K562 (cell line): ENCODE results near the gene CNKSR1. TPM values are rescaled to one million over a fixed set of nuclear protein-coding genes. Genes with fewer than 3 reads are reported as not detected.

Source experiments
- ARNT ChIP-seq, 2 experiments: fragments of 450-650 bp; IDR thresholded peaks; 2 replicates each; pipeline ENCODE4 v1.6.1; 2016; ENCODE audit warnings: mild to moderate bottlenecking in 1 of 2
- BRD9 ChIP-seq: fragments of 450-650 bp; IDR thresholded peaks from 2 replicates; pipeline ENCODE4 v1.6.1; 2018; ENCODE audit warnings: low read depth; ENCODE audit not compliant: partially characterized antibody
- CHD2 ChIP-seq: IDR thresholded peaks from 2 replicates; pipeline ENCODE4 v1.6.1; 2011; ENCODE audit warnings: low read depth, low read length
- DIDO1 ChIP-seq: fragments of 450-650 bp; IDR thresholded peaks from 2 replicates; pipeline ENCODE4 v1.6.1; 2016; ENCODE audit warnings: low read depth, missing biosample characterization, missing genetic modification characterization
- EP400 ChIP-seq: fragments of 450-650 bp; IDR thresholded peaks from 2 replicates; pipeline ENCODE4 v1.6.1; 2017; ENCODE audit warnings: antibody characterized with exemption, mild to moderate bottlenecking, moderate library complexity
- HOXB6 ChIP-seq: fragments of 250-450 bp; sonication (Bioruptor Pico); IDR thresholded peaks from 2 replicates; pipeline ENCODE4 v1.5.1; 2022; ENCODE audit warnings: mild to moderate bottlenecking, borderline replicate concordance
- MTA3 ChIP-seq: fragments of 450-650 bp; formaldehyde crosslinking; IDR thresholded peaks from 2 replicates; pipeline ENCODE4 v1.6.1; 2017; ENCODE audit warnings: mild to moderate bottlenecking, borderline replicate concordance
- NUFIP1 ChIP-seq: fragments of 450-650 bp; IDR thresholded peaks from 2 replicates; pipeline ENCODE4 v1.6.1; 2018; ENCODE audit not compliant: partially characterized antibody
- PHF20 ChIP-seq: fragments of 450-650 bp; IDR thresholded peaks from 2 replicates; pipeline ENCODE4 v1.6.1; 2018; ENCODE audit not compliant: partially characterized antibody
- POLR2AphosphoS5 ChIP-seq: IDR thresholded peaks from 2 replicates; pipeline ENCODE4 v1.6.1; 2011; ENCODE audit warnings: mild to moderate bottlenecking, low read depth, low read length, moderate library complexity; ENCODE audit not compliant: control insufficient read depth, insufficient read depth
- RBBP5 ChIP-seq: fragments of 200-600 bp; sonication (generic); IDR thresholded peaks from 2 replicates; pipeline ENCODE4 v1.6.1; 2012; ENCODE audit warnings: borderline replicate concordance, mild to moderate bottlenecking, low read length, control low read depth, inconsistent platforms; ENCODE audit not compliant: insufficient read depth, poor library complexity, severe bottlenecking
- RBM25 ChIP-seq: fragments of 200-400 bp; formaldehyde crosslinking; IDR thresholded peaks from 2 replicates; pipeline ENCODE4 v1.6.1; 2018; ENCODE audit warnings: low read length, low read depth, moderate library complexity; ENCODE audit not compliant: severe bottlenecking
- RFX5 ChIP-seq: IDR thresholded peaks from 2 replicates; pipeline ENCODE4 v1.6.1; 2011; ENCODE audit warnings: low read depth, mild to moderate bottlenecking, improper control_type of control experiment, low read length
- SIN3B ChIP-seq: fragments of 450-650 bp; IDR thresholded peaks from 2 replicates; pipeline ENCODE4 v1.6.1; 2017; ENCODE audit warnings: low read depth, mild to moderate bottlenecking, moderate library complexity
- SLC30A9 ChIP-seq: fragments of 250-450 bp; sonication (Bioruptor Pico); IDR thresholded peaks from 2 replicates; pipeline ENCODE4 v1.8.0; 2022; ENCODE audit warnings: mild to moderate bottlenecking, moderate library complexity
- SNRNP70 ChIP-seq: fragments of 200-400 bp; formaldehyde crosslinking; optimal IDR thresholded peaks from 2 replicates; pipeline ENCODE3; 2017; ENCODE audit warnings: low read depth, low read length
- TAF1 ChIP-seq: IDR thresholded peaks from 2 replicates; pipeline ENCODE4 v1.6.1; 2011; ENCODE audit warnings: mild to moderate bottlenecking, low read length, moderate library complexity; ENCODE audit not compliant: insufficient read depth, control insufficient read depth, severe bottlenecking; ENCODE audit errors: extremely low read depth
- TARDBP ChIP-seq: fragments of 450-650 bp; IDR thresholded peaks from 2 replicates; pipeline ENCODE4 v1.6.1; 2016
- TBP ChIP-seq: optimal IDR thresholded peaks from 2 replicates; pipeline ENCODE3; 2011; ENCODE audit warnings: low read depth, low read length, improper control_type of control experiment
- U2AF1 ChIP-seq: fragments of 200-400 bp; formaldehyde crosslinking; optimal IDR thresholded peaks from 2 replicates; pipeline ENCODE3; 2017; ENCODE audit warnings: mild to moderate bottlenecking, low read depth, low read length, moderate library complexity
- XRCC3 ChIP-seq: fragments of 450-650 bp; IDR thresholded peaks from 2 replicates; pipeline ENCODE4 v1.6.1; 2017; ENCODE audit warnings: mild to moderate bottlenecking, moderate library complexity
- ZNF24 ChIP-seq: fragments of 450-650 bp; IDR thresholded peaks from 2 replicates; pipeline ENCODE4 v1.6.1; 2016
- ZNF586 ChIP-seq: fragments of 450-650 bp; formaldehyde crosslinking; conservative IDR thresholded peaks from 2 replicates; pipeline ENCODE4 v1.4.0; 2020; ENCODE audit warnings: mild to moderate bottlenecking, moderate library complexity
- ZNF778 ChIP-seq: fragments of 450-650 bp; formaldehyde crosslinking; IDR thresholded peaks from 2 replicates; pipeline ENCODE4 v1.4.0; 2020; ENCODE audit warnings: mild to moderate bottlenecking, moderate library complexity
- ZNF785 ChIP-seq: fragments of 250-450 bp; sonication (Bioruptor Pico); IDR thresholded peaks from 2 replicates; pipeline ENCODE4 v1.4.0; 2020; ENCODE audit warnings: mild to moderate bottlenecking
- polyA plus RNA-seq, 8 experiments: library from polyadenylated mRNA; depleted of rRNA in 4 of 8; stranded (reverse) in 5 of 8; unstranded in 3 of 8; fragments of >200 nt; fragmentation: Nextera tagmentation in 2 of 8; fragmentation: Illumina TruSeq in 1 of 8; extraction: Ambion mirVana in 2 of 8; extraction: Trizol in 1 of 8; gene quantifications; 2 replicates each; pipeline versions ENCODE4 v1.2.1 to v1.2.3, GENCODE V29; 2011 to 2014; ENCODE audit warnings: inconsistent platforms in 1 of 8, missing spikeins in 1 of 8
- total RNA-seq, 7 experiments: library from RNA; depleted of rRNA in 6 of 7; stranded (reverse); fragments of >200 nt in 6 of 7; fragmentation: Illumina TruSeq in 2 of 7; extraction: Trizol in 2 of 7; gene quantifications; 2 replicates each; pipeline versions ENCODE4 v1.2.1 to v1.2.3, GENCODE V29; 2011 to 2021; ENCODE audit warnings: low replicate concordance in 1 of 7
- TF ChIP-seq, protein P1 (sequence below): sonication (generic); formaldehyde crosslinking; IDR thresholded peaks from 2 replicates; pipeline ENCODE4 v1.8.1; 2023; ENCODE audit warnings: mild to moderate bottlenecking, missing genetic modification reagents, moderate library complexity
- TF ChIP-seq, protein P2 (sequence below): sonication (generic); formaldehyde crosslinking; IDR thresholded peaks from 2 replicates; pipeline ENCODE4 v1.8.1; 2023; ENCODE audit warnings: mild to moderate bottlenecking, missing genetic modification reagents
- TF ChIP-seq, protein P3 (sequence below): sonication (generic); formaldehyde crosslinking; IDR thresholded peaks from 2 replicates; pipeline ENCODE4 v1.8.0; 2022; ENCODE audit warnings: mild to moderate bottlenecking, low read depth, missing genetic modification reagents

The CNKSR1 gene
- total and polyA plus RNA-seq, 9 of the 15 experiments (the other 6 are each of a cell fraction or from before 2014, with no cell fraction given): 0.03 to 2.8 (median 1.1) TPM

DNA sequence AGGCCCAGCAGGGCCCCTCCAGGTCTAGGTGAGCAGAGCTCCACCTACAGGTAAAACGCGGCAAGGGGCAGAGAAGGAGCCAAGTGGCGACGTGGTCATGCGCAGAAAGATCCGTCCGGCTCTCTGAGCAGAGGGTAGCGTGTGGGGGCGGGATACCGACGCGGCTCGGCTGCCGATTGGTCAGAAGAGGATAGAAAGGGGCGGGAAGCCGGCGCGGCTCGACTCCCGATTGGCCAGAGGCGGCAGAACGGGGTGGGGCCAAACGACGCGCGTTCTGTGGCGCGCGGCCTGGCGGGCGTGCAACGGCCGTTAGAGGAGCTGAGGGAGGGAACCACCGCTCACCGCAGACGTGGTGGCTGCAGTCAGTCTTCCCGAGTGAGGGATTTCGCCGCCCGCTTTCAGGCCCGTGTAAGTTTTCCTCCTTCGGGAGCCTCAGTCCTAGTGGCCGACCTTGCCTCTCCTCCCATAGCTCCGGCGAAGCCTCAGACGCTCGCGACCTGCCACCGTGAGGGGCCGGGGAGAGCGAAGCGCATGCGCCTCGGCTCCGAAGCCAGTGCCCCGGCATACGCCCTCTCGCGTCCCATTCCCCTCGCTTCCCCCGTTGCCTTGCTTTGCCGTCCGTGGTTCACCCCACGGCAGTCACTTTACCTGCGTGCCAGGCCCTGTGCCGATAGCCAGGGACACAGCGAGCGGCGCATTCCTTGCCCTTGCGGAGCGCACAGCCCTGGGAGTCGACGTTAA lies 56.8 kb downstream of the CNKSR1 start, which contains the start of gene CEP85 (continued):
- peak; percentile 91 for TF ChIP-seq TAF1
- peak; percentile 89 for TF ChIP-seq POLR2AphosphoS5
- peak; percentile 98 for TF ChIP-seq RBM25
- TF ChIP-seq TARDBP: peak; percentile 22
- TF ChIP-seq MTA3: peak; percentile 77
- TF ChIP-seq DIDO1 (tag): 0 out of 2 replicates have a peak, but pooled peaks have one; percentile 37
- no peak for TF ChIP-seq ZNF785 (CRISPR knock-in tag)
- TF ChIP-seq HOXB6 (CRISPR knock-in tag): no peak
- TF ChIP-seq PHF20: peak; percentile 45
- TF ChIP-seq BRD9: peak; percentile 6
- TF ChIP-seq NUFIP1: peak; percentile 27
- peak; percentile 78 for TF ChIP-seq CHD2
- no peak for TF ChIP-seq U2AF1
- TF ChIP-seq TBP: peak; percentile 91
- TF ChIP-seq, protein P1, sequence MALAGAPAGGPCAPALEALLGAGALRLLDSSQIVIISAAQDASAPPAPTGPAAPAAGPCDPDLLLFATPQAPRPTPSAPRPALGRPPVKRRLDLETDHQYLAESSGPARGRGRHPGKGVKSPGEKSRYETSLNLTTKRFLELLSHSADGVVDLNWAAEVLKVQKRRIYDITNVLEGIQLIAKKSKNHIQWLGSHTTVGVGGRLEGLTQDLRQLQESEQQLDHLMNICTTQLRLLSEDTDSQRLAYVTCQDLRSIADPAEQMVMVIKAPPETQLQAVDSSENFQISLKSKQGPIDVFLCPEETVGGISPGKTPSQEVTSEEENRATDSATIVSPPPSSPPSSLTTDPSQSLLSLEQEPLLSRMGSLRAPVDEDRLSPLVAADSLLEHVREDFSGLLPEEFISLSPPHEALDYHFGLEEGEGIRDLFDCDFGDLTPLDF (CRISPR knock-in tag): peak; percentile 75; the same call in 1 of the 2 replicates
- 0 out of 2 replicates have a peak, but pooled peaks have one; percentile 9 for TF ChIP-seq ZNF24
- TF ChIP-seq SIN3B: peak; percentile 59; the same call in 1 of the 2 replicates
- TF ChIP-seq ARNT (IDR thresholded peaks at IDR 0.05): no peak
- no peak for TF ChIP-seq SLC30A9
- no peak for TF ChIP-seq XRCC3
- TF ChIP-seq RFX5: no peak; the same call in 1 of the 2 replicates
- TF ChIP-seq, protein P2, sequence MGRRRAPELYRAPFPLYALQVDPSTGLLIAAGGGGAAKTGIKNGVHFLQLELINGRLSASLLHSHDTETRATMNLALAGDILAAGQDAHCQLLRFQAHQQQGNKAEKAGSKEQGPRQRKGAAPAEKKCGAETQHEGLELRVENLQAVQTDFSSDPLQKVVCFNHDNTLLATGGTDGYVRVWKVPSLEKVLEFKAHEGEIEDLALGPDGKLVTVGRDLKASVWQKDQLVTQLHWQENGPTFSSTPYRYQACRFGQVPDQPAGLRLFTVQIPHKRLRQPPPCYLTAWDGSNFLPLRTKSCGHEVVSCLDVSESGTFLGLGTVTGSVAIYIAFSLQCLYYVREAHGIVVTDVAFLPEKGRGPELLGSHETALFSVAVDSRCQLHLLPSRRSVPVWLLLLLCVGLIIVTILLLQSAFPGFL: peak; percentile 8; the same call in 1 of the 2 replicates
- peak; percentile 85 for TF ChIP-seq RBBP5
- TF ChIP-seq SNRNP70: no peak
- no peak for TF ChIP-seq ZNF586 (CRISPR knock-in tag)
- TF ChIP-seq, protein P3, sequence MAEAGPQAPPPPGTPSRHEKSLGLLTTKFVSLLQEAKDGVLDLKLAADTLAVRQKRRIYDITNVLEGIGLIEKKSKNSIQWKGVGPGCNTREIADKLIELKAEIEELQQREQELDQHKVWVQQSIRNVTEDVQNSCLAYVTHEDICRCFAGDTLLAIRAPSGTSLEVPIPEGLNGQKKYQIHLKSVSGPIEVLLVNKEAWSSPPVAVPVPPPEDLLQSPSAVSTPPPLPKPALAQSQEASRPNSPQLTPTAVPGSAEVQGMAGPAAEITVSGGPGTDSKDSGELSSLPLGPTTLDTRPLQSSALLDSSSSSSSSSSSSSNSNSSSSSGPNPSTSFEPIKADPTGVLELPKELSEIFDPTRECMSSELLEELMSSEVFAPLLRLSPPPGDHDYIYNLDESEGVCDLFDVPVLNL (CRISPR knock-in tag): 0 out of 2 replicates have a peak, but pooled peaks have one; percentile 51
- TF ChIP-seq ZNF778 (CRISPR knock-in tag): no peak
- peak; percentile 97 for TF ChIP-seq EP400
